ENCODE data around the gene MINDY1. TPM values are rescaled to one million over a fixed set of nuclear protein-coding genes. Genes with fewer than 3 reads are reported as not detected.
A peak's percentile ranks its signal among the peaks of the same experiment; 100 is the strongest.

MINDY1 gene
- total RNA-seq, 1 experiment from 2014 or later = 6.8 TPM

DNA sequence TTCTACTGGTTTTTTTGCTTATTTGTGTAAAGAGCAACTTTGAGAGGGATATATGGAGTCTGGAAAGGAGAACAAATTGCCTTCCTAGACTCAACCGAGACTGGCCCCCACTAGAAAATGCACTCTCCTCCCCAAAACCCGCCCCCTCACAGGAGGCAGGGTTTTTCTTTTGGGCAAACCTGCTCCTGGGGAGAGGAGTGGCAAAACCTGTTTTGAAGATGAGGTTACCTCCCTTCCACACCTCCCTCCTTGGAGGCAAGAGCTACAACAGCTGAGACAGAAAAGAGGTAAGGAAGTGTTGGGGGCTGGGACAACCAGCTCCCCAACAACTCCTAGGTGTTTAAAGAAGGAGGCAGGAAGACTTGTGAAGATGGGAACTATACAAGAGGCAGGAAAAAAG is 29.7 kb upstream of the MINDY1 start, which contains the start of gene BNIPL:
BNIPL (plus strand) TSS at position 231 of the 400 bp plus-strand sequence; CDS start at position 371, 140 bp downstream.
- Histone ChIP-seq H2BK12ac (ENCODE audit: insufficient read length, low read depth, low read length) (no peak within 1 kb of the TSS), H3K27me3 (ENCODE audit: insufficient read depth, low read length) (no peaks in the 10 kb centered on the region), H3K9me3 (ENCODE audit: control insufficient read depth, low read depth, low read length) (no peaks in the 10 kb centered on the region), H2AK5ac (ENCODE audit: insufficient read length, low read length) (no peak within 1 kb of the TSS), H2BK15ac (ENCODE audit: low read depth, low read length) (no peak within 1 kb of the TSS; the same call in 1 of the 2 replicates), H4K8ac (replicated peaks; ENCODE audit: insufficient read length, low read depth, low read length) (no peak within 1 kb of the TSS), H2BK20ac (ENCODE audit: low read depth, low read length, poor library complexity, severe bottlenecking) (no peak within 1 kb of the TSS), H3K4ac (ENCODE audit: low read depth, low read length) (no peak within 1 kb of the TSS), H3K56ac (ENCODE audit: insufficient read length, low read depth, low read length) (no peak within 1 kb of the TSS), H3K23me2 (ENCODE audit: insufficient read length, low read depth, low read length, poor library complexity, severe bottlenecking) (no peaks in the 10 kb centered on the region), H3K18ac (ENCODE audit: insufficient read length, low read depth, low read length) (no peak within 1 kb of the TSS), H2BK120ac (ENCODE audit: low read depth, low read length, poor library complexity, severe bottlenecking) (no peak within 1 kb of the TSS), H3K79me2 (ENCODE audit: insufficient read depth, low read length) (no peaks in the 10 kb centered on the region), H4K20me1 (ENCODE audit: control insufficient read depth, insufficient read depth, insufficient read length) (no peaks in the 10 kb centered on the region), H4K91ac (ENCODE audit: insufficient read length, low read depth, low read length) (no peak within 1 kb of the TSS), H4K5ac (ENCODE audit: insufficient read length, low read depth, low read length) (no peak within 1 kb of the TSS), H3K23ac (ENCODE audit: insufficient read length, low read depth, low read length) (no peak within 1 kb of the TSS), H3K4me2 (ENCODE audit: insufficient read depth, insufficient read length, low read length) (no peak within 1 kb of the TSS), H3K9ac (ENCODE audit: extremely low read depth, insufficient read length, low read length) (no peak within 1 kb of the TSS), H2BK5ac (ENCODE audit: insufficient read length, low read length) (no peak within 1 kb of the TSS), H3K79me1 (ENCODE audit: insufficient read depth, low read depth, low read length, poor library complexity, severe bottlenecking) (no peaks in the 10 kb centered on the region), H3K4me1 (ENCODE audit: insufficient read depth, low read length) (no peaks in the 10 kb centered on the region; the same call in 1 of the 2 replicates), H3K14ac (ENCODE audit: insufficient read depth, low read length) (no peak within 1 kb of the TSS), H2AFZ (ENCODE audit: low read length) (no peak within 1 kb of the TSS), H3K27ac (ENCODE audit: insufficient read length, low read depth, low read length) (no peak within 1 kb of the TSS), H3T11ph (ENCODE audit: low read length) (no peak within 1 kb of the TSS)
- Mint-ChIP-seq H3K4me3 (peak within 1 kb of the TSS in 1 of 2 experiments; percentile 16; a peak in 2 of 5 replicates), H3K27me3 (ENCODE audit: low read depth) (no peaks in the 10 kb centered on the region; the same call in 1 of the 2 replicates), H3K4me1 (peaks cover 17 to 21% of the 10 kb centered on the region in 2 experiments), H3K27ac (peak within 1 kb of the TSS; percentile 38 to 90 (median 80); a peak in 5 of 7 replicates), H3K36me3 (ENCODE audit: insufficient read depth in 1 of 3, low read depth in 3 of 3) (peaks cover 13 to 25% (median 14%) of the 10 kb centered on the region in 3 experiments), H3K9me3 (no peaks in the 10 kb centered on the region)
- TF ChIP-seq, protein P1, sequence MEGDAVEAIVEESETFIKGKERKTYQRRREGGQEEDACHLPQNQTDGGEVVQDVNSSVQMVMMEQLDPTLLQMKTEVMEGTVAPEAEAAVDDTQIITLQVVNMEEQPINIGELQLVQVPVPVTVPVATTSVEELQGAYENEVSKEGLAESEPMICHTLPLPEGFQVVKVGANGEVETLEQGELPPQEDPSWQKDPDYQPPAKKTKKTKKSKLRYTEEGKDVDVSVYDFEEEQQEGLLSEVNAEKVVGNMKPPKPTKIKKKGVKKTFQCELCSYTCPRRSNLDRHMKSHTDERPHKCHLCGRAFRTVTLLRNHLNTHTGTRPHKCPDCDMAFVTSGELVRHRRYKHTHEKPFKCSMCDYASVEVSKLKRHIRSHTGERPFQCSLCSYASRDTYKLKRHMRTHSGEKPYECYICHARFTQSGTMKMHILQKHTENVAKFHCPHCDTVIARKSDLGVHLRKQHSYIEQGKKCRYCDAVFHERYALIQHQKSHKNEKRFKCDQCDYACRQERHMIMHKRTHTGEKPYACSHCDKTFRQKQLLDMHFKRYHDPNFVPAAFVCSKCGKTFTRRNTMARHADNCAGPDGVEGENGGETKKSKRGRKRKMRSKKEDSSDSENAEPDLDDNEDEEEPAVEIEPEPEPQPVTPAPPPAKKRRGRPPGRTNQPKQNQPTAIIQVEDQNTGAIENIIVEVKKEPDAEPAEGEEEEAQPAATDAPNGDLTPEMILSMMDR (conservative IDR thresholded peaks at IDR 0.05) = no peak
- WGBS (ENCODE audit: extremely low coverage, insufficient read length, low lambda C conversion rate) = no CpG with 5 or more reads among the region's 2 CpGs
- no peak for DNase-seq
